Stomach (tissue), 4 donors: ENCODE data around the gene CERS6.

Experiments used
- CTCF ChIP-seq, 7 experiments: fragments of 450-650 bp in 4 of 7; fragments of 200-600 bp in 3 of 7; sonication (generic) in 3 of 7; IDR thresholded peaks; one replicate each; pipeline ENCODE4 v1.5.1; 2016 to 2019; ENCODE audit warnings: antibody characterized with exemption in 7 of 7, control low read depth in 2 of 7, mild to moderate bottlenecking in 1 of 7
- EP300 ChIP-seq: sonication (generic); formaldehyde crosslinking; IDR thresholded peaks from one replicate; pipeline ENCODE4 v1.6.1; 2017; ENCODE audit warnings: antibody characterized with exemption
- POLR2A ChIP-seq, 4 donors: fragments of 450-650 bp; IDR thresholded peaks; one replicate each; pipeline ENCODE4 v1.6.1; 2016; ENCODE audit warnings: antibody characterized with exemption in 4 of 4, control low read depth in 2 of 4, mild to moderate bottlenecking in 1 of 4, moderate library complexity in 1 of 4
- POLR2AphosphoS5 ChIP-seq, 3 donors: sonication (generic); formaldehyde crosslinking; IDR thresholded peaks; one replicate each; pipeline ENCODE4 v1.6.1; 2016; ENCODE audit warnings: antibody characterized with exemption in 3 of 3

- TF ChIP-seq CTCF (IDR thresholded peaks at IDR 0.05) = no peak
- TF ChIP-seq POLR2AphosphoS5 (IDR thresholded peaks at IDR 0.05) = no peak
- TF ChIP-seq POLR2A (IDR thresholded peaks at IDR 0.05) = no peak
- TF ChIP-seq EP300 = no peak
Observed at GRCh38 chr2:168445960-168446359, 10.1 kb upstream of the CERS6 start.
